DMS79 (cell line): ENCODE measurements around the gene SPIRE2.
A peak's percentile ranks its signal among the peaks of the same experiment; 100 is the strongest.
"Not testable (repeated sequence)": the region's sequence is repeated elsewhere in the genome, so short reads cannot be mapped to it uniquely, and the experiment has no call there.

Experiments
- DNase-seq: peaks from one replicate; lab custom pipeline; 2025; lab: John Stamatoyannopoulos, UW

SPIRE2 gene

GRCh38 chr16:89836484-89836883, 8.2 kb downstream of the SPIRE2 start:
- not testable (repeated sequence) for DNase-seq

GRCh38 chr16:89837014-89837546, 8.8 kb downstream of the SPIRE2 start:
- no peak for DNase-seq

GRCh38 chr16:89841275-89841674, 13.0 kb downstream of the SPIRE2 start:
- DNase-seq = no peak

GRCh38 chr16:89842471-89843408, 14.5 kb downstream of the SPIRE2 start:
- peak; percentile 66 for DNase-seq

- DNase-seq = no peak
Observed at GRCh38 chr16:89843409-89844350, 15.4 kb downstream of the SPIRE2 start.

- DNase-seq = no peak
Observed at GRCh38 chr16:89844739-89845339, 16.6 kb downstream of the SPIRE2 start.

- no peak for DNase-seq
Observed at GRCh38 chr16:89845417-89845816, 17.1 kb downstream of the SPIRE2 start.

GRCh38 chr16:89847051-89847939, 19.0 kb downstream of the SPIRE2 start:
- peak; percentile 83 for DNase-seq

- DNase-seq = no peak
Observed at GRCh38 chr16:89847940-89848297, 19.6 kb downstream of the SPIRE2 start.

GRCh38 chr16:89848974-89849373, 20.7 kb downstream of the SPIRE2 start:
- no peak for DNase-seq

GRCh38 chr16:89853306-89853993, 25.2 kb downstream of the SPIRE2 start:
- no peak for DNase-seq

- no peak for DNase-seq
Observed at GRCh38 chr16:89855301-89855945, 27.1 kb downstream of the SPIRE2 start.

- no peak for DNase-seq
Observed at GRCh38 chr16:89855986-89856385, 27.7 kb downstream of the SPIRE2 start.

GRCh38 chr16:89858973-89859614, 30.8 kb downstream of the SPIRE2 start:
- DNase-seq = no peak

GRCh38 chr16:89859615-89860007, 31.3 kb downstream of the SPIRE2 start:
- no peak for DNase-seq

GRCh38 chr16:89860747-89861304, 32.6 kb downstream of the SPIRE2 start:
- no peak for DNase-seq

GRCh38 chr16:89861648-89862047, 33.4 kb downstream of the SPIRE2 start:
- DNase-seq = no peak

GRCh38 chr16:89862732-89863131, 34.5 kb downstream of the SPIRE2 start:
- DNase-seq = no peak
